K562 (cell line): ENCODE data around the gene HPDL. TPM values are rescaled to one million over a fixed set of nuclear protein-coding genes. Genes with fewer than 3 reads are reported as not detected.

Experiments
- ARID3A ChIP-seq: IDR thresholded peaks from 2 replicates; pipeline ENCODE4 v1.6.1; 2012; ENCODE audit warnings: low read depth, low read length, improper control_type of control experiment, borderline replicate concordance
- CBX5 ChIP-seq: IDR thresholded peaks from 2 replicates; pipeline ENCODE4 v1.6.1; 2014; ENCODE audit warnings: low read depth, borderline replicate concordance
- E2F5 ChIP-seq: sonication (generic); formaldehyde crosslinking; IDR thresholded peaks from 2 replicates; pipeline ENCODE4 v1.8.0; 2022; ENCODE audit warnings: mild to moderate bottlenecking, missing genetic modification reagents
- E4F1 ChIP-seq: fragments of 250-450 bp; sonication (Bioruptor Pico); IDR thresholded peaks from 2 replicates; pipeline ENCODE4 v1.5.0; 2021; ENCODE audit warnings: mild to moderate bottlenecking, borderline replicate concordance
- ELF4 ChIP-seq: fragments of 450-650 bp; formaldehyde crosslinking; IDR thresholded peaks from 2 replicates; pipeline ENCODE4 v1.4.0; 2022; ENCODE audit warnings: missing genetic modification characterization
- FOXP1 ChIP-seq: sonication (generic); formaldehyde crosslinking; IDR thresholded peaks from 2 replicates; pipeline ENCODE4 v1.8.0; 2022; ENCODE audit warnings: mild to moderate bottlenecking, missing genetic modification reagents
- GABPB1 ChIP-seq: sonication (generic); formaldehyde crosslinking; IDR thresholded peaks from 2 replicates; pipeline ENCODE4 v1.8.0; 2022; ENCODE audit warnings: mild to moderate bottlenecking, missing genetic modification reagents
- GATAD2B ChIP-seq: fragments of 450-650 bp; IDR thresholded peaks from 2 replicates; pipeline ENCODE4 v1.6.1; 2017; ENCODE audit warnings: mild to moderate bottlenecking, borderline replicate concordance
- ILF3 ChIP-seq: fragments of 450-650 bp; IDR thresholded peaks from 2 replicates; pipeline ENCODE4 v1.6.1; 2018; ENCODE audit warnings: antibody characterized with exemption, mild to moderate bottlenecking, moderate library complexity, borderline replicate concordance
- MBD1 ChIP-seq: fragments of 250-450 bp; sonication (Bioruptor Pico); IDR thresholded peaks from 2 replicates; pipeline ENCODE4 v1.8.0; 2022; ENCODE audit warnings: inconsistent platforms
- MTA1 ChIP-seq: fragments of 450-650 bp; IDR thresholded peaks from 2 replicates; pipeline ENCODE4 v1.6.1; 2017; ENCODE audit warnings: borderline replicate concordance
- SRF ChIP-seq, 2 experiments: fragments of 250-450, 450-650 bp in 1 of 2; sonication (Bioruptor Pico) in 1 of 2; sonication (generic) in 1 of 2; formaldehyde crosslinking; IDR thresholded peaks; 2 replicates each; pipeline versions ENCODE4 v1.5.0 to v1.5.1; 2020 to 2022; ENCODE audit warnings: mild to moderate bottlenecking in 1 of 2, missing genetic modification reagents in 1 of 2
- TEAD1 ChIP-seq, 2 experiments: fragments of 450-650 bp in 1 of 2; sonication (generic) in 1 of 2; formaldehyde crosslinking; IDR thresholded peaks; 2 replicates each; pipeline versions ENCODE4 v1.4.0 to v1.8.0; 2020 to 2022; ENCODE audit warnings: mild to moderate bottlenecking in 2 of 2, missing genetic modification reagents in 1 of 2
- THRB ChIP-seq: fragments of 450-650 bp; formaldehyde crosslinking; conservative IDR thresholded peaks from 2 replicates; pipeline ENCODE4 v1.4.0; 2022; ENCODE audit warnings: mild to moderate bottlenecking, missing genetic modification characterization
- U2AF1 ChIP-seq: fragments of 200-400 bp; formaldehyde crosslinking; optimal IDR thresholded peaks from 2 replicates; pipeline ENCODE3; 2017; ENCODE audit warnings: mild to moderate bottlenecking, low read depth, low read length, moderate library complexity
- ZNF717 ChIP-seq: fragments of 250-450 bp; sonication (Bioruptor Pico); IDR thresholded peaks from 2 replicates; pipeline ENCODE4 v1.5.0; 2021
- polyA plus RNA-seq, 8 experiments: library from polyadenylated mRNA; depleted of rRNA in 4 of 8; stranded (reverse) in 5 of 8; unstranded in 3 of 8; fragments of >200 nt; fragmentation: Nextera tagmentation in 2 of 8; fragmentation: Illumina TruSeq in 1 of 8; extraction: Ambion mirVana in 2 of 8; extraction: Trizol in 1 of 8; gene quantifications; 2 replicates each; pipeline versions ENCODE4 v1.2.1 to v1.2.3, GENCODE V29; 2011 to 2014; ENCODE audit warnings: inconsistent platforms in 1 of 8, missing spikeins in 1 of 8
- total RNA-seq, 7 experiments: library from RNA; depleted of rRNA in 6 of 7; stranded (reverse); fragments of >200 nt in 6 of 7; fragmentation: Illumina TruSeq in 2 of 7; extraction: Trizol in 2 of 7; gene quantifications; 2 replicates each; pipeline versions ENCODE4 v1.2.1 to v1.2.3, GENCODE V29; 2011 to 2021; ENCODE audit warnings: low replicate concordance in 1 of 7

The HPDL gene
- total and polyA plus RNA-seq, 9 of the 15 experiments (the other 6 are each of a cell fraction or from before 2014, with no cell fraction given), result not detected

- TF ChIP-seq CBX5 (0 out of 2 replicates have a peak, but pooled peaks have one; percentile 16), ZNF717 (CRISPR knock-in tag) (no peak), TEAD1 (CRISPR knock-in tag; IDR thresholded peaks at IDR 0.05) (peak in 1 of 2 experiments; percentile 86; a peak in 1 of 4 replicates), U2AF1 (no peak), FOXP1 (CRISPR knock-in tag) (0 out of 2 replicates have a peak, but pooled peaks have one; percentile 56), THRB (CRISPR knock-in tag) (peak; percentile 81), MBD1 (CRISPR knock-in tag) (no peak), SRF (CRISPR knock-in tag; IDR thresholded peaks at IDR 0.05) (peak in 1 of 2 experiments; percentile 84; a peak in 2 of 4 replicates), ILF3 (no peak), E2F5 (peak; percentile 76; the same call in 1 of the 2 replicates), GATAD2B (no peak), GABPB1 (peak; percentile 93), MTA1 (peak; percentile 77; the same call in 1 of the 2 replicates), ARID3A (0 out of 2 replicates have a peak, but pooled peaks have one; percentile 9), ELF4 (CRISPR knock-in tag) (peak; percentile 11; the same call in 1 of the 2 replicates), E4F1 (no peak)
Measured at GRCh38 chr1:45339789-45340558, 13.3 kb downstream of the HPDL start, which contains the start of the genes MUTYH and TOE1 (continued).
